ENCODE measurements around the gene RPUSD1. TPM values are rescaled to one million over a fixed set of nuclear protein-coding genes. Genes with fewer than 3 reads are reported as not detected.
"Not testable (repeated sequence)": the region's sequence is repeated elsewhere in the genome, so short reads cannot be mapped to it uniquely, and the experiment has no call there.

RPUSD1 gene
- total RNA-seq, 1 experiment from 2014 or later: 59.9 TPM

DNA sequence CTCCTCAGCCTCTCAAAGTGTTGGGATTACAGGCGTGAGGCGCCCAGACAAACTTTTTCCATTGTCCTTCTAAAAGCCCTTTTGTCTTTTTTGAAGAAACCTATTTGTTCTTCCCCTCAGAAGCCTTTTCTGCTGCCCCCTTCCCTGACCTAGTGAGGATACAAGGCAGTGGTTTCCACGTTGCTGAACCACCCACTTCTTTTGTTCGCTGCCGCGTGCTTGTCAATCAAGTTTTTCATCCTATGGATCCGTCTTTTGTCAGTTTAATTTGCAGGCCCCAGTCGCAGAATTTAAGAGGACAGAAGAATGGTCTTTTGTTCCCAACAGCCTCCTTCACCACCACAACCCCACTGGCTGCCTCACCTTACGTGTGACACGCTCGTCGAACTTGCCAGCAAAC lies 32.6 kb upstream of the RPUSD1 start:
- TF ChIP-seq ELF1 (IDR thresholded peaks at IDR 0.05; ENCODE audit: borderline replicate concordance, low read depth) (no peak), SIN3A (IDR thresholded peaks at IDR 0.05; ENCODE audit: low read depth) (no peak), ZNF274 (IDR thresholded peaks at IDR 0.05; ENCODE audit: low read depth, low read length) (no peak), TCF7L2 (IDR thresholded peaks at IDR 0.05; ENCODE audit: borderline replicate concordance, extremely low read depth, insufficient read depth, insufficient read length) (no peak), CBX3 (IDR thresholded peaks at IDR 0.05; ENCODE audit: low read depth) (no peak), RAD21 (IDR thresholded peaks at IDR 0.05; ENCODE audit: low read depth) (no peak), SP1 (IDR thresholded peaks at IDR 0.05; ENCODE audit: low read depth) (no peak), CTCF (IDR thresholded peaks at IDR 0.05 in 2 of 3, conservative IDR thresholded peaks at IDR 0.05 in 1 of 3; ENCODE audit: borderline replicate concordance in 1 of 3, insufficient read depth in 1 of 3, low read depth in 2 of 3, low read length in 2 of 3) (no peak), ATF3 (IDR thresholded peaks at IDR 0.05) (no peak), POLR2A (IDR thresholded peaks at IDR 0.05; ENCODE audit: borderline replicate concordance, extremely low read depth, insufficient read depth, insufficient read length) (no peak), SRF (IDR thresholded peaks at IDR 0.05; ENCODE audit: low read depth) (no peak)
- TF ChIP-seq, protein P1, sequence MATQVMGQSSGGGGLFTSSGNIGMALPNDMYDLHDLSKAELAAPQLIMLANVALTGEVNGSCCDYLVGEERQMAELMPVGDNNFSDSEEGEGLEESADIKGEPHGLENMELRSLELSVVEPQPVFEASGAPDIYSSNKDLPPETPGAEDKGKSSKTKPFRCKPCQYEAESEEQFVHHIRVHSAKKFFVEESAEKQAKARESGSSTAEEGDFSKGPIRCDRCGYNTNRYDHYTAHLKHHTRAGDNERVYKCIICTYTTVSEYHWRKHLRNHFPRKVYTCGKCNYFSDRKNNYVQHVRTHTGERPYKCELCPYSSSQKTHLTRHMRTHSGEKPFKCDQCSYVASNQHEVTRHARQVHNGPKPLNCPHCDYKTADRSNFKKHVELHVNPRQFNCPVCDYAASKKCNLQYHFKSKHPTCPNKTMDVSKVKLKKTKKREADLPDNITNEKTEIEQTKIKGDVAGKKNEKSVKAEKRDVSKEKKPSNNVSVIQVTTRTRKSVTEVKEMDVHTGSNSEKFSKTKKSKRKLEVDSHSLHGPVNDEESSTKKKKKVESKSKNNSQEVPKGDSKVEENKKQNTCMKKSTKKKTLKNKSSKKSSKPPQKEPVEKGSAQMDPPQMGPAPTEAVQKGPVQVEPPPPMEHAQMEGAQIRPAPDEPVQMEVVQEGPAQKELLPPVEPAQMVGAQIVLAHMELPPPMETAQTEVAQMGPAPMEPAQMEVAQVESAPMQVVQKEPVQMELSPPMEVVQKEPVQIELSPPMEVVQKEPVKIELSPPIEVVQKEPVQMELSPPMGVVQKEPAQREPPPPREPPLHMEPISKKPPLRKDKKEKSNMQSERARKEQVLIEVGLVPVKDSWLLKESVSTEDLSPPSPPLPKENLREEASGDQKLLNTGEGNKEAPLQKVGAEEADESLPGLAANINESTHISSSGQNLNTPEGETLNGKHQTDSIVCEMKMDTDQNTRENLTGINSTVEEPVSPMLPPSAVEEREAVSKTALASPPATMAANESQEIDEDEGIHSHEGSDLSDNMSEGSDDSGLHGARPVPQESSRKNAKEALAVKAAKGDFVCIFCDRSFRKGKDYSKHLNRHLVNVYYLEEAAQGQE (IDR thresholded peaks at IDR 0.05; ENCODE audit: low read depth): no peak
- intact Hi-C loops (cut with micrococcal nuclease): no loop called here
- DNase-seq (ENCODE audit: low read depth, low spot score) (no peak), ATAC-seq (no peak)
- Histone ChIP-seq H3K9me2 (ENCODE audit: insufficient read depth) (no peaks in the 10 kb centered on the region), H3K79me2 (ENCODE audit: insufficient read depth, low read length) (no peaks in the 10 kb centered on the region), H4K20me1 (ENCODE audit: insufficient read depth) (no peaks in the 10 kb centered on the region), H3K36me3 (ENCODE audit: control insufficient read depth in 1 of 2, insufficient read depth in 2 of 2, low read length in 2 of 2) (no peaks in the 10 kb centered on the region), H3K4me1 (ENCODE audit: control insufficient read depth in 1 of 2, insufficient read depth in 2 of 2, low read length in 2 of 2) (peaks cover 5% of the 10 kb centered on the region in 2 experiments), H3K4me2 (ENCODE audit: low read length) (no peak overlapping the region), H3K4me3 (replicated peaks in 1 of 2; ENCODE audit: low read depth in 1 of 2, low read length in 2 of 2) (no peak overlapping the region), H2AFZ (ENCODE audit: low read depth, low read length, poor library complexity, severe bottlenecking) (no peak overlapping the region), H3K27ac (ENCODE audit: low read depth, low read length) (no peak overlapping the region), H3K9ac (ENCODE audit: low read length) (no peak overlapping the region), H3K9me3 (ENCODE audit: control insufficient read depth in 1 of 2, insufficient read depth in 1 of 2, low read depth in 1 of 2, low read length in 2 of 2) (no peaks in the 10 kb centered on the region), H3K27me3 (ENCODE audit: insufficient read depth, low read length) (no peaks in the 10 kb centered on the region)
- no TSS peak for BruUV-seq (replicated peaks)
- ChIA-PET POLR2A (no interaction called here), RAD21 (ENCODE audit: low non-redundant PET in 1 of 2, low total read pairs in 2 of 2, uncharacterized antibody in 2 of 2, unreplicated experiment in 2 of 2) (no interaction called here), CTCF (no interaction called here)

DNA sequence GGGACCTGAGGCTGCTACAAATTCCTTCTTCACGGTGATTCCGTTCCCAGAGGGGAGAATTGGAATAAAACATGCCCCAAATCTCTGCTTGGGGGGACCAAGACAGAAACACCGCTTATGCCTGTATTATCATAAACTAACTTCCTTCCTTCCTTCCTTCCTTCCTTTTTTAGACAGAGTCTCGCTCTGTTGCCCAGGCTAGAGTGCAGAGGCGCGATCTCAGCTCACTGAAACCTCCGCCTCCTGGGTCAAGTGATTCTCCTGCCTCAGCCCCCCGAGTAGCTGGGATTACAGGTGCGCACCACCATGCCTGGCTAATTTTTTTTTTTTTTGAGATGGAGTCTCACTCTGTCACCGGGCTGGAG lies 31.8 kb upstream of the RPUSD1 start:
- H4K20me1 ChIP-seq (ENCODE audit: insufficient read depth); intact Hi-C loops (cut with micrococcal nuclease); DNase-seq (ENCODE audit: low read depth, low spot score); RAD21 ChIA-PET (ENCODE audit: low non-redundant PET in 1 of 2, low total read pairs in 2 of 2, uncharacterized antibody in 2 of 2, unreplicated experiment in 2 of 2); H3K27me3 ChIP-seq (ENCODE audit: insufficient read depth, low read length); ATAC-seq; H3K9ac ChIP-seq (ENCODE audit: low read length); BruUV-seq (replicated peaks); CTCF ChIA-PET; H3K4me2 ChIP-seq (ENCODE audit: low read length); H3K4me3 ChIP-seq (replicated peaks in 1 of 2; ENCODE audit: low read depth in 1 of 2, low read length in 2 of 2); H3K27ac ChIP-seq (ENCODE audit: low read depth, low read length); H2AFZ ChIP-seq (ENCODE audit: low read depth, low read length, poor library complexity, severe bottlenecking); H3K9me3 ChIP-seq (ENCODE audit: control insufficient read depth in 1 of 2, insufficient read depth in 1 of 2, low read depth in 1 of 2, low read length in 2 of 2); H3K79me2 ChIP-seq (ENCODE audit: insufficient read depth, low read length); H3K36me3 ChIP-seq (ENCODE audit: control insufficient read depth in 1 of 2, insufficient read depth in 2 of 2, low read length in 2 of 2); H3K9me2 ChIP-seq (ENCODE audit: insufficient read depth); POLR2A ChIA-PET: not testable (repeated sequence)
- peaks cover 12% of the 10 kb centered on the region in 2 experiments for H3K4me1 ChIP-seq (ENCODE audit: control insufficient read depth in 1 of 2, insufficient read depth in 2 of 2, low read length in 2 of 2)

All from HCT116 (cell line).